H1 (cell line): ENCODE measurements around the gene ARID4B.

Experiments
- EP300 ChIP-seq, 2 experiments: IDR thresholded peaks; 1 replicate in 1 of 2; 2 replicates in 1 of 2; pipeline ENCODE4 v1.6.1; 2011 to 2012; ENCODE audit warnings: low read depth in 2 of 2, low read length in 2 of 2, mild to moderate bottlenecking in 2 of 2, borderline replicate concordance in 1 of 2, inconsistent platforms in 1 of 2, moderate library complexity in 1 of 2
- POLR2A ChIP-seq, 2 experiments: IDR thresholded peaks; 1 replicate in 1 of 2; 2 replicates in 1 of 2; pipeline ENCODE4 v1.6.1; 2011; ENCODE audit warnings: low read depth in 2 of 2, low read length in 2 of 2, mild to moderate bottlenecking in 2 of 2; ENCODE audit errors: control extremely low read depth in 1 of 2

GRCh38 chr1:235315173-235315572 is 12.8 kb downstream of the ARID4B start:
- TF ChIP-seq POLR2A (IDR thresholded peaks at IDR 0.05; ENCODE audit: control extremely low read depth in 1 of 2, low read depth in 2 of 2, low read length in 2 of 2) (no peak), EP300 (IDR thresholded peaks at IDR 0.05; ENCODE audit: borderline replicate concordance in 1 of 2, low read depth in 2 of 2, low read length in 2 of 2) (no peak)
